Activated CD8-positive, alpha-beta T cell treated with anti-CD3 and anti-CD28 coated beads for 36 hours (primary cell): ENCODE data around the gene OR9Q1. TPM values are rescaled to one million over a fixed set of nuclear protein-coding genes. Genes with fewer than 3 reads are reported as not detected.

ENCODE experiments used
- ATAC-seq: fragments of 200-7000 bp; cut with Tn5 transposase; one replicate; pipeline ENCODE4 v1.10.0; 2021; ENCODE audit warnings: mild to moderate bottlenecking, moderate library complexity
- CTCF ChIA-PET: fragments of 350-600 bp; sonication (Branson Sonifier 250); formaldehyde crosslinking; loops from one replicate; lab custom pipeline; 2021; ENCODE audit warnings: antibody characterized with exemption; lab: Charles Lee
- POLR2A ChIA-PET: fragments of 350-600 bp; sonication (Branson Sonifier 250); formaldehyde crosslinking; loops from one replicate; lab custom pipeline; 2021; ENCODE audit warnings: antibody characterized with exemption; lab: Charles Lee
- DNase-seq: peaks from one replicate; pipeline ENCODE4 v3.0.0-alpha.2; 2020
- H3K27ac Mint-ChIP-seq: one replicate; pipeline ENCODE4 v1.8.0; 2021; ENCODE audit warnings: mild to moderate bottlenecking, mixed read lengths
- H3K27me3 Mint-ChIP-seq: one replicate; pipeline ENCODE4 v1.8.0; 2021; ENCODE audit warnings: mixed read lengths
- H3K36me3 Mint-ChIP-seq: one replicate; pipeline ENCODE4 v1.8.0; 2021; ENCODE audit warnings: low read depth, mixed read lengths
- H3K4me1 Mint-ChIP-seq: one replicate; pipeline ENCODE4 v1.8.0; 2021; ENCODE audit warnings: low read depth, mixed read lengths
- H3K4me3 Mint-ChIP-seq: one replicate; pipeline ENCODE4 v1.8.0; 2021; ENCODE audit warnings: mild to moderate bottlenecking, moderate library complexity, mixed read lengths
- H3K9me3 Mint-ChIP-seq: one replicate; pipeline ENCODE4 v1.8.0; 2021; ENCODE audit warnings: mixed read lengths
- intact Hi-C: fragments of 100-400 bp; cut with micrococcal nuclease; formaldehyde crosslinking; loops from one replicate; pipeline ENCODE4 v1.10.0; 2022
- total RNA-seq, 2 experiments: library from RNA; stranded (reverse); gene quantifications; one replicate each; pipeline ENCODE4 v1.2.3, GENCODE V29; 2021
- TF ChIP-seq, protein P1 (sequence below): fragments of 200-600 bp; IDR thresholded peaks from one replicate; pipeline ENCODE4 v1.8.0; 2022; ENCODE audit warnings: antibody characterized with exemption, mild to moderate bottlenecking

Gene OR9Q1
- total RNA-seq, 2 experiments from 2014 or later: not detected

- DNase-seq: no peak
- Mint-ChIP-seq H3K9me3 (no peaks in the 10 kb centered on the region), H3K4me3 (no peak overlapping the region), H3K27ac (no peak overlapping the region), H3K4me1 (no peaks in the 10 kb centered on the region), H3K27me3 (peaks cover 11% of the 10 kb centered on the region), H3K36me3 (no peaks in the 10 kb centered on the region)
- intact Hi-C loops: no loop called here
- ATAC-seq: no peak
- ChIA-PET POLR2A (no interaction called here), CTCF (no interaction called here)
- TF ChIP-seq, protein P1, sequence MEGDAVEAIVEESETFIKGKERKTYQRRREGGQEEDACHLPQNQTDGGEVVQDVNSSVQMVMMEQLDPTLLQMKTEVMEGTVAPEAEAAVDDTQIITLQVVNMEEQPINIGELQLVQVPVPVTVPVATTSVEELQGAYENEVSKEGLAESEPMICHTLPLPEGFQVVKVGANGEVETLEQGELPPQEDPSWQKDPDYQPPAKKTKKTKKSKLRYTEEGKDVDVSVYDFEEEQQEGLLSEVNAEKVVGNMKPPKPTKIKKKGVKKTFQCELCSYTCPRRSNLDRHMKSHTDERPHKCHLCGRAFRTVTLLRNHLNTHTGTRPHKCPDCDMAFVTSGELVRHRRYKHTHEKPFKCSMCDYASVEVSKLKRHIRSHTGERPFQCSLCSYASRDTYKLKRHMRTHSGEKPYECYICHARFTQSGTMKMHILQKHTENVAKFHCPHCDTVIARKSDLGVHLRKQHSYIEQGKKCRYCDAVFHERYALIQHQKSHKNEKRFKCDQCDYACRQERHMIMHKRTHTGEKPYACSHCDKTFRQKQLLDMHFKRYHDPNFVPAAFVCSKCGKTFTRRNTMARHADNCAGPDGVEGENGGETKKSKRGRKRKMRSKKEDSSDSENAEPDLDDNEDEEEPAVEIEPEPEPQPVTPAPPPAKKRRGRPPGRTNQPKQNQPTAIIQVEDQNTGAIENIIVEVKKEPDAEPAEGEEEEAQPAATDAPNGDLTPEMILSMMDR: no peak
Measured at GRCh38 chr11:58046231-58046630, 22.6 kb downstream of the OR9Q1 start.

DNA sequence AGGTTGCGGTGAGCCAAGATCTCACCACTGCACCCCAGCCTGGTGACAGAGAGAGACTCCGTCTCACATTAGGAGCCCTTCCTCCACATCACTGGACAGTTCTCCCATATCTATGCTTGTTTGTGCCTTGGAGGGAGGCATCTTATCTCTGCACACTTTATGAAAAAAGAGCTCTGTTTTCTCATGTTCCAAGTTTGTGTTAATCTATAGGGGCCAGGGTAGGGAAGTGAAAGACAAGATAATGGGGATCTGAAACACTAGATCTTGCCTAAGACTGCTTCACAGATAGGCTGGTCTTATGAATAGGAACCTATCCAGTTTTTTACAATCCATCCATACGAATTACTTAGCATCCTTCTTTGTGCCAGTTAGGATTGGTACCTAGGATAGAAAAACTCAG is 24.1 kb downstream of the OR9Q1 start:
- Mint-ChIP-seq H3K27ac (no peak overlapping the region), H3K4me1 (no peaks in the 10 kb centered on the region), H3K36me3 (no peaks in the 10 kb centered on the region), H3K9me3 (no peaks in the 10 kb centered on the region), H3K27me3 (peaks cover 11% of the 10 kb centered on the region), H3K4me3 (no peak overlapping the region)
- CTCF ChIA-PET: no interaction called here
- TF ChIP-seq, protein P1: no peak
- POLR2A ChIA-PET: no interaction called here
- ATAC-seq: no peak
- intact Hi-C loops: no loop called here
- no peak for DNase-seq

GRCh38 chr11:58055806-58056401 is 32.2 kb downstream of the OR9Q1 start:
- intact Hi-C loops: no loop called here
- Mint-ChIP-seq H3K4me3 (no peak overlapping the region), H3K27ac (no peak overlapping the region), H3K27me3 (peaks cover 2% of the 10 kb centered on the region), H3K36me3 (no peaks in the 10 kb centered on the region), H3K9me3 (no peaks in the 10 kb centered on the region), H3K4me1 (no peaks in the 10 kb centered on the region)
- no peak for DNase-seq
- TF ChIP-seq, protein P1: no peak
- POLR2A ChIA-PET: no interaction called here
- ATAC-seq: no peak
- CTCF ChIA-PET: no interaction called here

DNA sequence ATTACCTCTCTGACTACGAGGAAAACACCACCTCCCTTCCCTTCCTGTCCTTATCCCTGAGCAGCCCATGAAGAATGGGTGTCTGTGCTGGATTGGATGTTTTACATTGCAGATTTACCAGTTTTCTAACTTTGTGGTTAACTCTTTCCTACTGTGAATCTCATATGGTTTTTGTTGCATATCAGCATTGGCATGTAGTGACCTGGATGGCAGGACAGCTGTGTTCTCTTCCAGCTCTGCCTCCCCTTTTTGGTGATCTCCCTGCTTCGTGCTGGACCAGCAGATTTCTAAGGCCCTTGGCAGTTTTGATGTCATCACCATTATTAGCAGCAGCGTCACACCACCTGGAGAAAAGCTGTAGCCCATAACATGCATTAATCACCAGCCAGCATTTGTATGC is 33.8 kb downstream of the OR9Q1 start:
- Mint-ChIP-seq H3K36me3 (no peaks in the 10 kb centered on the region), H3K9me3 (no peaks in the 10 kb centered on the region), H3K4me1 (no peaks in the 10 kb centered on the region), H3K27me3 (peaks cover 3% of the 10 kb centered on the region), H3K4me3 (no peak overlapping the region), H3K27ac (no peak overlapping the region)
- TF ChIP-seq, protein P1: no peak
- ChIA-PET POLR2A (no interaction called here), CTCF (no interaction called here)
- DNase-seq (no peak), ATAC-seq (no peak)
- intact Hi-C loops: no loop called here

DNA sequence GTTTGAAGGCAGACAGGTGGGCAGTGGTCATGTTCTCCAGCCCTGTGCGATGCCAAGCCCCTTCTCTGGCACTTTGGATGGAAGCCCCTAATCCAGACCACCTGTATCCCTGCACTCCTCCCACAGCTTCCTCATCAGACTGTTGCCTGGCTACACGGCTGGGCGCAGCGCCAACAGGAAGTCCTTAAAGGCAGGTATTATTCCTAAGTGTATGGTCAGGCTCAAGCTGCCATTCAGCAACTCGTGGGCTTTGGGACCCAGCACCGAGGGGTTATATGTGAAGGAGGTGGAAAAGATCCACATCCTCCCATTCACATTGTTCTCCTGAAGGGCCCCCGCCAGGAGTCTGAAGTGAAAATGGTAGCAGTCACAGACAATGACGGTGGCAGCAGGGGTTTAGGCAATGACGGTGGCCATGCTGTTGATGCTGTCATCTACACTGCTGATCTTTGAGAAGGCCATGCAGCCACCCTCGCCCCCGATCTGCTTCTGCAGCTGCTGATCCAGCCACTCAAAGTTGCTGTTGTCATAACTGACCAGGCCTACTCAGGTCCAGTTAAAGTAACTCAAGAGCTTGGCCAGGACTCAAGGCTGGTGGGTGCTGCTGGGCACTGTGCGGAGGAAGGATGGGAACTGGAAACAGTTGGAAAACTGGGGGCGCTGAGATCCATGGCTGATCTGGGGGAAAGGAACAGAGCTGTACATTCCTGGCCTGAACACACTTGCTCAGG is 34.8 kb downstream of the OR9Q1 start:
- H3K36me3 Mint-ChIP-seq: no peaks in the 10 kb centered on the region
- H3K27ac Mint-ChIP-seq: no peak overlapping the region
- CTCF ChIA-PET: no interaction called here
- no peaks in the 10 kb centered on the region for H3K4me1 Mint-ChIP-seq
- no peaks in the 10 kb centered on the region for H3K9me3 Mint-ChIP-seq
- POLR2A ChIA-PET: no interaction called here
- peaks cover 4% of the 10 kb centered on the region for H3K27me3 Mint-ChIP-seq
- DNase-seq (no peak), ATAC-seq (no peak)
- TF ChIP-seq, protein P1: no peak
- intact Hi-C loops: no loop called here
- no peak overlapping the region for H3K4me3 Mint-ChIP-seq
